ENCODE results near the gene RASGRP3.

The RASGRP3 gene

GRCh38 chr2:33516456-33516995 lies 40.1 kb downstream of the RASGRP3 start:
- H3K9me3 ChIP-seq (ENCODE audit: control insufficient read depth, low read length) = no peaks in the 10 kb centered on the region
- H3K4me1 ChIP-seq = no peaks in the 10 kb centered on the region
- no peak overlapping the region for H3K27ac ChIP-seq
- H3K4me2 ChIP-seq (ENCODE audit: low read length) = no peak overlapping the region
- no peaks in the 10 kb centered on the region for H3K27me3 ChIP-seq (ENCODE audit: control insufficient read depth, insufficient read depth, low read length)
- H3K4me3 ChIP-seq (ENCODE audit: low read depth, low read length) = no peak overlapping the region
- no peak overlapping the region for H3K9ac ChIP-seq
- no peaks in the 10 kb centered on the region for H3K36me3 ChIP-seq (ENCODE audit: control insufficient read depth, insufficient read depth, low read length)
- H2AFZ ChIP-seq = no peak overlapping the region
- no peak for TF ChIP-seq CTCF (IDR thresholded peaks at IDR 0.05)
- H3K79me2 ChIP-seq = no peaks in the 10 kb centered on the region

- Histone ChIP-seq H3K27ac (no peak overlapping the region), H3K9ac (no peak overlapping the region), H3K4me1 (no peaks in the 10 kb centered on the region), H3K27me3 (ENCODE audit: control insufficient read depth, insufficient read depth, low read length) (no peaks in the 10 kb centered on the region), H2AFZ (no peak overlapping the region), H3K9me3 (ENCODE audit: control insufficient read depth, low read length) (no peaks in the 10 kb centered on the region), H3K36me3 (ENCODE audit: control insufficient read depth, insufficient read depth, low read length) (no peaks in the 10 kb centered on the region), H3K4me3 (ENCODE audit: low read depth, low read length) (no peak overlapping the region), H3K4me2 (ENCODE audit: low read length) (no peak overlapping the region), H3K79me2 (no peaks in the 10 kb centered on the region)
- no peak for TF ChIP-seq CTCF (IDR thresholded peaks at IDR 0.05)
Measured at GRCh38 chr2:33518200-33518599, 41.8 kb downstream of the RASGRP3 start.

GRCh38 chr2:33518929-33519328 lies 42.5 kb downstream of the RASGRP3 start:
- no peak for TF ChIP-seq CTCF (IDR thresholded peaks at IDR 0.05)
- H3K9ac ChIP-seq = no peak overlapping the region
- no peak overlapping the region for H2AFZ ChIP-seq
- H3K79me2 ChIP-seq = no peaks in the 10 kb centered on the region
- H3K4me3 ChIP-seq (ENCODE audit: low read depth, low read length) = no peak overlapping the region
- H3K4me1 ChIP-seq = no peaks in the 10 kb centered on the region
- H3K27me3 ChIP-seq (ENCODE audit: control insufficient read depth, insufficient read depth, low read length) = no peaks in the 10 kb centered on the region
- H3K9me3 ChIP-seq (ENCODE audit: control insufficient read depth, low read length) = no peaks in the 10 kb centered on the region
- H3K27ac ChIP-seq = no peak overlapping the region
- H3K4me2 ChIP-seq (ENCODE audit: low read length) = no peak overlapping the region
- H3K36me3 ChIP-seq (ENCODE audit: control insufficient read depth, insufficient read depth, low read length) = no peaks in the 10 kb centered on the region

GRCh38 chr2:33521791-33522281 lies 45.4 kb downstream of the RASGRP3 start:
- Histone ChIP-seq H3K4me2 (ENCODE audit: low read length) (no peak overlapping the region), H3K36me3 (ENCODE audit: control insufficient read depth, insufficient read depth, low read length) (no peaks in the 10 kb centered on the region), H3K4me3 (ENCODE audit: low read depth, low read length) (no peak overlapping the region), H3K27ac (no peak overlapping the region), H3K9ac (no peak overlapping the region), H3K9me3 (ENCODE audit: control insufficient read depth, low read length) (no peaks in the 10 kb centered on the region), H3K27me3 (ENCODE audit: control insufficient read depth, insufficient read depth, low read length) (no peaks in the 10 kb centered on the region), H3K79me2 (no peaks in the 10 kb centered on the region), H3K4me1 (no peaks in the 10 kb centered on the region), H2AFZ (no peak overlapping the region)
- no peak for TF ChIP-seq CTCF (IDR thresholded peaks at IDR 0.05)

GRCh38 chr2:33522576-33522975 lies 46.1 kb downstream of the RASGRP3 start:
- Histone ChIP-seq H3K79me2 (no peaks in the 10 kb centered on the region), H3K4me2 (ENCODE audit: low read length) (no peak overlapping the region), H3K4me3 (ENCODE audit: low read depth, low read length) (no peak overlapping the region), H3K36me3 (ENCODE audit: control insufficient read depth, insufficient read depth, low read length) (no peaks in the 10 kb centered on the region), H3K27me3 (ENCODE audit: control insufficient read depth, insufficient read depth, low read length) (no peaks in the 10 kb centered on the region), H3K27ac (no peak overlapping the region), H2AFZ (no peak overlapping the region), H3K9ac (no peak overlapping the region), H3K9me3 (ENCODE audit: control insufficient read depth, low read length) (no peaks in the 10 kb centered on the region), H3K4me1 (no peaks in the 10 kb centered on the region)
- no peak for TF ChIP-seq CTCF (IDR thresholded peaks at IDR 0.05)

All from parathyroid adenoma (tissue), 2 donors.